ENCODE results near the gene BCL7A. TPM values are rescaled to one million over a fixed set of nuclear protein-coding genes. Genes with fewer than 3 reads are reported as not detected.
"Not testable (repeated sequence)": the region's sequence is repeated elsewhere in the genome, so short reads cannot be mapped to it uniquely, and the experiment has no call there.

The BCL7A gene
- total RNA-seq, 4 donors from 2014 or later, result 2.8 to 4.9 (median 3.4) TPM

DNA sequence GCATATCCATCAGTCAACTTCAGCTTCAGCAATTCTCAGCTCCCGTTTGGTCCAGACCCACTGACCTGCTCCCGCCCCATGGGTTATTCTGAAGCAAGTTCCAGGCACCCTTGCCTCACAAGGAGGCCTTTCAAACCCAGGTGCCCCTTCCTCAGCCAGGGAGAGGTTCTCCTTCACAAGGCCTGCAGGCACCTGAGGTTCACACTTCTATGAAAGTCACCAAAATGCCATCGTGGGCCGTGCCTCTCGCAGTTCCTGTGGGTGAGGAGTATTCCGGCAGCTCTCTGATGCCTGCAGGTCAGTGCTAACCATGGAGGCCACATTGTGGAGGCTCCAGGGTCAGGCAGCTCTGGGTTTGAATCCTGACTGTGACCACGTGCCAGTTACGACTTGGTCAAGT, 40.2 kb upstream of the BCL7A start:
- no peak for DNase-seq (ENCODE audit: low spot score)
- TF ChIP-seq, protein P1, sequence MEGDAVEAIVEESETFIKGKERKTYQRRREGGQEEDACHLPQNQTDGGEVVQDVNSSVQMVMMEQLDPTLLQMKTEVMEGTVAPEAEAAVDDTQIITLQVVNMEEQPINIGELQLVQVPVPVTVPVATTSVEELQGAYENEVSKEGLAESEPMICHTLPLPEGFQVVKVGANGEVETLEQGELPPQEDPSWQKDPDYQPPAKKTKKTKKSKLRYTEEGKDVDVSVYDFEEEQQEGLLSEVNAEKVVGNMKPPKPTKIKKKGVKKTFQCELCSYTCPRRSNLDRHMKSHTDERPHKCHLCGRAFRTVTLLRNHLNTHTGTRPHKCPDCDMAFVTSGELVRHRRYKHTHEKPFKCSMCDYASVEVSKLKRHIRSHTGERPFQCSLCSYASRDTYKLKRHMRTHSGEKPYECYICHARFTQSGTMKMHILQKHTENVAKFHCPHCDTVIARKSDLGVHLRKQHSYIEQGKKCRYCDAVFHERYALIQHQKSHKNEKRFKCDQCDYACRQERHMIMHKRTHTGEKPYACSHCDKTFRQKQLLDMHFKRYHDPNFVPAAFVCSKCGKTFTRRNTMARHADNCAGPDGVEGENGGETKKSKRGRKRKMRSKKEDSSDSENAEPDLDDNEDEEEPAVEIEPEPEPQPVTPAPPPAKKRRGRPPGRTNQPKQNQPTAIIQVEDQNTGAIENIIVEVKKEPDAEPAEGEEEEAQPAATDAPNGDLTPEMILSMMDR (IDR thresholded peaks at IDR 0.05), result no peak
- no peak for ATAC-seq (ENCODE audit: low FRiP score)

DNA sequence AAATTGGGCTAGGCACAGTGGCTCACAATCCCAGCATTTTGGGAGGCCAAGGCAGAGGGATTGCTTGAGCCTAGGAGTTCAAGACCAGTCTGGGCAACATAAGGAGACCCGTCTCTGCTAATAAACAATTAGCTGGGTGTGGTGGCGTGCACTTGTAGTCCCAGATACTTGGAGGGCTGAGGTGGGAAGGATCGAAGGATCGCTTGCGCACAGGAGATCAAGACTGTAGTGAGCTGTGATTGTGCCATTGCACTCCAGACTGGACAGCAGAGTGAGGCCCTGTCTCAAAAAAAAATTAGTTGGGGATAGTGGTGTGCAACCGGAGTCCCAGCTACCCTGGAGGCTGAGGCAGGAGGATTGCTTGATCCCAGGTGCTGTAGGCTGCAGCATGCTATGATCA, 38.7 kb upstream of the BCL7A start:
- no peak for ATAC-seq (ENCODE audit: low FRiP score)
- DNase-seq (ENCODE audit: low spot score), result no peak
- TF ChIP-seq, protein P1 (IDR thresholded peaks at IDR 0.05), result no peak

DNA sequence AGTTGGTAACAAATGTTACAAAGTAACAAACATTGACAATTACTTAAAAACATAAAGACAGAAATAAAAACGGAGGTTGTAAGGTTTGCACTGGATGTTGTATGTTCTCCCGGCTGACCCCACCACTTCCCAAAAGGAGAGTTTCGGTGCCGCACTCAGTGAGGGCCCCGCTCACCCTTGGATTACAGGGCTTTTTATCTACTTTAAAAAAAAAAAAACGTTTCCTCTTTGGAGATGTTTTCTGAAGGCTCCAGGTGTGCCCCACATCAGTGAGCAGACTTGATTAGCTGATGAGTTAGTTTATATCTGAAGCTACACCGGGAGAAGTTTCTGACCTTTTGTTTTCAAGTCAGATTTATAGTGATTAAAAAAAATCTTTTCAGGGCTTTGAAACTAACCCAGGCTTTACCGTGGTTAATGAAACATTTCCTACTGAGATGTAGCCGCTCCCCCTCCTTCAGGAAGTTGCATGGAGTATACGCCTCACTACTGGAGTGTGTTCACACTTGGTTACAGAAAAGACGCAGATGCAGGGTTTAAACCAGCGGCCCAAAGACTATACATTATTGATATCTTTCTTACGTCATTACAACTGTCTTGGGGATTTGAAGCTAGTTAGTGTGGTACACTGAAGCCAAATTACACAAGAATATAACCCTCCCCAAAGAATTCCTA, 38.0 kb upstream of the BCL7A start:
- DNase-seq (ENCODE audit: low spot score), result no peak

DNA sequence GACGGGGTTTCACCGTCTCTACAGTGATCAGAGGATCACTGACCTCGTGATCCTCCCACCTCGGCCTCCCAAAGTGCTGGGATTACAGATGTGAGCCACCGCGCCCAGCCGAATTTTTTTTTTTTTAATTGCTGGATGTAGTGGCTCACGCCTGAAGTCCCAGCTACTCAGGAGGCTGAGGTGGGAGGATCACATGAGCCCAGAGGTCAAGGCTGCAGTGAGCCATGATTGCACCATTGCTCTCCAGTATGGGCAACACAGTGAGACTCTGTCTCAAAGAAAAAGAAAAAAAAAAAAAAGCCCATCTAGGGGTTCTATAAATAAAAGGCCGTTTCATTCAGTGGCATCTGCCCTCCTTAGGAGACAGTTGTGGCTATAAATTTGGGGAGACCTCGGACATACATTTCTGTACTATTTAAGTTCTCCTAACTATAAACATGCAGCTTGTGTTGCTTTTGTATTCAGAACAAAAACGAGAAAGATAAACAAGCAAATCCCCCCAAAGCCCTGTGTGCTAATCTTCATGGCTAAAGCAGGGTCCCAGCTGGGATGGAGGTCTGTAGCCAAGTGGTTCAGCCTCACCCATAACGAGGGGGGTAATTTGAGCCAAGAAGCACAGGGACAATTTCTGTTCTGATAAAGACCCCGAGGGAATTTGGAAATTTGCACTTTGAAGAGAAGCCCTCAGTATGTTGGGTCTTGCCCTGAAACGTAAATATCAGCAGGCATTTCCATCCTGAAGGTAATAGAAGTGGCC, 35.0 kb upstream of the BCL7A start:
- DNase-seq (ENCODE audit: low spot score), result no peak
- no peak for ATAC-seq (ENCODE audit: low FRiP score)
- TF ChIP-seq, protein P1 (IDR thresholded peaks at IDR 0.05), result no peak

More for the DNA sequence above, 38.0 kb upstream of the BCL7A start:
- ATAC-seq (ENCODE audit: low FRiP score), result no peak
- TF ChIP-seq, protein P1 (IDR thresholded peaks at IDR 0.05), result no peak

DNA sequence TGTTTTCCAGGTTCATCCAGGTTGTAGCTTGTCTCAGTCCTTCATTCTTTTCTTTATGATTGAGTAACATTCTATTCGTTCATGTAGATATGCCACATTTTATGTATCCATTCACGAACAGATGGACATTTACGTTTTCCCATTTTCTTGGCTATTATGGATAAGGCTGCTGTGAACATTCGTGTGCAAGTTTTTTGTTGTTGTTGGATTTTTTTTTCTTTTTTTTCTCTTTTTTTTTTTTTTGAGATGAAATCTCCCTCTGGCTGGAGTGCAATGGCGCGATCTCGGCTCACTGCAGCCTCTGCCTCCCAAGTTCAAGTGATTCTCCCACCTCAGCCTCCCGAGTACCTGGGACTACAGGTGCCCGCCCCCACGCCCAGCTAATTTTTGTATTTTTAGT, 33.2 kb upstream of the BCL7A start:
- DNase-seq (ENCODE audit: low spot score); ATAC-seq (ENCODE audit: low FRiP score): not testable (repeated sequence)

DNA sequence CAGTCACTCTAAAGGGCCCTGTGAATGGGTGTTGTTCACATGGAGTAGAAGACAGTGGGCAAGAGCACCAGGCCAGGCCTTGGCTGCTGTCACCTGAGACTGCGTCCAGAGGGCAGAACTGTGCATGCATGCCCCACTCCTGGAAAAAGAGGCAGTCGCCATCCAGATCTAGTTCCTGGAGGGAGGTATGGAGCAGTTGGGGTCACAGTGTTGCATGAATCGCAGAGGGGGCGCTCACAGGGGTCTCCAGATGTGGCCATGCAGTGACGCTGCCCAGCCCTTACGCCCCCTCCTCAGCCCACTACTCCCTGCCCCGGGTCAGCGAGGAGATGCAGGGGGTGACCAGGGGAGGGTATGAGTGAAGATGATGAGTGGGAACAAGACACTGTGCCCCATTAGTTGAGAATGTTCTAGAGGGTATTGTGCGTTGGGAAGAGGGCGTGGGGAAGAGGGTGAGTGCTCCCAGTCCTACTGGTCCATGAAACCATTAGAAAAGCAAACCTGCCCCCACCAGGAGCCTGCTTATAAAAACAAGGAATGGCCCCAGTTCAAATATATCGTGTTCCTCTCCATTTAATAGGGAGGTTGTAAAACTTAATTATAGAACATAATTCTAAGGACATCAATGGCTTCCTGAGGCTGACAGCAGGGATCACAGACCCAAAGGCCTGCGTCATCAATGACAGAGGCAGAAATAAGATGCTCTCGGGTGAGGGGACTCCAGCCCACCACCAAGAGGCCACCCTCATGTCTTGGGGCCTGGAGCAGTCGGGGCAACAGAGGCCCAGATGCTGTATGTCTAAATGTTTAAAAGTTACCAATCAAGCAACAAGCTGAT, 32.2 kb upstream of the BCL7A start:
- DNase-seq (ENCODE audit: low spot score) (no peak), ATAC-seq (ENCODE audit: low FRiP score) (no peak)
- TF ChIP-seq, protein P1 (IDR thresholded peaks at IDR 0.05), result no peak

DNA sequence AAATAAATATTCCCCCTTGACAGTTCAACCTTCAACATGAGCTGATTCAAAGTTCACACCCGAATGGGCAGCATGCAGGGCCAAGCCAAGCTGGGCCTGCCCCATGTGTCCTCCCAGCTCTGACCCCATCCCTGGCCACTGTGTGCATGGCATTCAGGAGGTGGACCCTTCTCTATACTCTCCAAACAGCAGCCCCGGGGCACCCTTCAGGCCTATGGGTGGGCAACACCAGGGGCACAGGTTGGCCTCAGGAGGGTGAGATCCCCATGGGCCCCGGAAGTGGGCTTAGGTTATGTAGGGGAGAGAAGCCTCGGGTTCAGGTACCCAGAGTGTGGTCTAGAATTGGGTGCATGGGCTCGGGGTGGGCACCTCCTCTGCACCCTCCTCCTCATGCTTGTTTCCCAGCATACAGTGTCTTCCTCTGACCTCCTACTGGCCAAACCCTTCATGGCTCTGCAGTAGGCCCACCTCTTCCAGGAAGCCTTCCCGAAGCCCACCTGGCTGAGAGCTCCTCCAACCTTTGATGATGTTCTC, 31.5 kb upstream of the BCL7A start:
- no peak for DNase-seq (ENCODE audit: low spot score)
- no peak for ATAC-seq (ENCODE audit: low FRiP score)
- TF ChIP-seq, protein P1 (IDR thresholded peaks at IDR 0.05), result no peak

Measured in omental fat pad (tissue), 4 donors.